RKO (cell line): Measurements from ENCODE around the gene CORO7.
"Not testable (repeated sequence)": the region's sequence is repeated elsewhere in the genome, so short reads cannot be mapped to it uniquely, and the experiment has no call there.

Experiments
- DNase-seq: peaks from one replicate; pipeline ENCODE4 v3.0.0-alpha.2; 2016; ENCODE audit warnings: low spot score

CORO7 gene

DNA sequence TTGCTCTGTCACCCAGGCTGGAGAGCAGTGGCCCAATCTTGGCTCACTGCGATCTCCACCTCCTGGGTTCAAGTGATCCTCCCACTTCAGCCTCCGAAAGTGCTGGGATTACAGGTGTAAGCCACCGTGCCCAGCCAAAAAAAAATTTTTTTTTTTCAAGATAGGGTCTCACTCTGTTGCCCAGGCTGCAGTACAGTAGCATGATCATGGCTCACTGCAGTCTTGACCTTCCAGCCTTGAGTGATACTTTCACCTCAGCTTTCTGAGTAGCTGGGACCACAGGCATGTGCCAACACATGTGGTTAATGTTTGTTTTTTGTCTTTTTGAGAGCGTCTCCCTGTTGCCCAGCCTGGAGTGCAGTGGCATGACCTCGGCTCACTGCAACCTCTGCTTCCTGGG is 63.6 kb downstream of the CORO7 start:
- DNase-seq, result no peak

DNA sequence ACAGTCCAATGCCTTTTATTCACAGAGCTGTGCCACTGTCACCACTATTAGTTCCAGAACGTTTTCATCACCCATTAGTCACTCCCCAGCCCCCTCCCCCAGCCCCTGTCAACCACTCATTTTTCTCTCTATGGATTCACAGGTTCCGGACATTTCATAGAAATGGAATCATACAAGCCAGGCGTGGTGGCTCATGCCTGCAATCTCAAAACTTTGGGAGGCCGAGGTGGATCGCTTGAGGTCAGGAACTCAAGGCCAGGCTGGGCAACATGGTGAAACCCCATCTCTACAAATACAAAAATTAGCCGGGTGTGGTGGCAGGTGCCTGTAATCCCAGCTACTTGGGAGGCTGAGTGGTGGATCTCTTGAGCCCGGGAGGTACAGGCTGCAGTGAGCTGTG is 64.5 kb downstream of the CORO7 start:
- DNase-seq, result peak; percentile 87

DNA sequence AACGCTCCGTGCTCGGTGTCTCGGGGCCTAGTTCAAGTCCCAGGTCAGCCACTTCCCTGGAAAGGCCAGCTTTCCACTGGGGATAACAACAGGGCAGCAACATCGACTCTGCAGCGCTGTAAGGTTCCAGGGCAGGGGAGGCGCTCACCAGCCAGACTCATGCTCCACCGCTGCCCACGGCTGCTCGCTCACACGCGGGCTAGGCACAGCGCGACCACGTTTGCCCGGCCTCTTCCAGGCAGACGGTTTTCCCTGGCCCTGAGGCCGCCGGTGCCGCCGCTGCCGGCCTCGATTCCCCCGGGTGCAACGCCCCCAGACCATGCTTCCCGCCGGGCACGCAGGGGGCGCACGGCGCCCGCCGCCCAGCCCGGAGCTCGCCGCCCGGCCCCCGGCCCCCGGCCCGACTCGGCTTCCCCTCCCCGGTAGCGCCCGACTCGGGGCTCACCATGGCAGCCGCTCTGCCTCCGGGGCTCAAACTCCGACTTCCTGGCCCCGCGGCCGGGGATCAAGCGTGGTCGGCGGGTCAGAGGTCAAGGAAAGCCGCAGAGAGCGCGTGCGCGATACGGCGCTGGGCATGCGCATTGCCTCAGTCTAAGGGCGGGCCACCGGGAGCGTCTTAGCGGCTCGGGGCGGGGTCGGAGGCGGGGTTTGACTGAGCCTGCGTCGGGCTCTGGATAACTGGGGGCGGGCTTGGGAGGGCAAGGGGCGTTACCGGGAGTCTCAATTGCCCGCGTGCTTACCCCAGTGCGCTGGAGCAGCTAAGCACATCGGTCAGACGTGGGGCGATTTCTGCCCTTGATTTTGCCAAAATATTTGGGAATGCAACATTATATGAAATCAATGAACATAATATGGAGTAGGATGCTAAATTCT is 65.4 kb downstream of the CORO7 start, which contains the start of gene PAM16:
TSS of gene PAM16 (minus strand) at position 535 of the 873 bp plus-strand sequence. CDS start at position 448, 87 bp downstream.
- DNase-seq, result peak; percentile 94

DNA sequence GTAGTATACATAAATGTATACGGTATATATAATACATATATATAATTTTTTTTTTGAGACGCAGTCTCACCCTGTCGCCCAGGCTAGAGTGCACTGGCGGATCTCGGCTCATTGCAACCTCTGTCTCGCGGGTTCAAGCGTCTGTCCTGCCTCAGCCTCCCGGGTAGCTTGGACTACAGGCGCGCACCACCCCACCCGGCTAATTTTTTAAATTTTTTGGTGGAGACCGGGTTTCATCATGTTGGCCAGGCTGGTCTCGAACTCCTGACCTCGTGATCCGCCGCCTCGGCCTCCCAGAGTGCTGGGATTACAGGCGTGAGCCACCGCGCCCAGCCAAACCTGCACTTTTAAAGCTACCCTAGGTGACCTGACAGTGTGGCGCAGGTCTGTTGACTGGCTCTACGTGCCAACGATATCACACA is 66.0 kb downstream of the CORO7 start:
- no peak for DNase-seq

DNA sequence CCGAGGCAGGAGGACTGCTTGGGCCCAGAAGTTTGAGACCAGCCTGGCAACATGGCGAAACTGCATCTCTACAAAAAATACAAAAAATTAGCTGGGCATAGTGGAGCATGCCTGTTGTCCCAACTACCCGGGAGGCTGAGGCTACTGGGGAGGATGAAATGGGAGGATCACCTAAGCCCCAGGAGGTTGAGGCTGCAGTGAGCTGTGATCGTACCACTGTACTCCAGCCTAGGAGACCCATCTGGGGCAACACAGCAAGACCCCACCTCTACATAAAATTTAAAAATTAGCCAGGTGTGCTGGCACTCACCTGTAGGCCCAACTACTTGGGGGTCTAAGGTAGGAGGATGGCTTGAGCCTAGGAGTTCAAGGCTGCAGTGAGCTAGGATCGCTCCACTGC is 67.1 kb downstream of the CORO7 start:
- no peak for DNase-seq

DNA sequence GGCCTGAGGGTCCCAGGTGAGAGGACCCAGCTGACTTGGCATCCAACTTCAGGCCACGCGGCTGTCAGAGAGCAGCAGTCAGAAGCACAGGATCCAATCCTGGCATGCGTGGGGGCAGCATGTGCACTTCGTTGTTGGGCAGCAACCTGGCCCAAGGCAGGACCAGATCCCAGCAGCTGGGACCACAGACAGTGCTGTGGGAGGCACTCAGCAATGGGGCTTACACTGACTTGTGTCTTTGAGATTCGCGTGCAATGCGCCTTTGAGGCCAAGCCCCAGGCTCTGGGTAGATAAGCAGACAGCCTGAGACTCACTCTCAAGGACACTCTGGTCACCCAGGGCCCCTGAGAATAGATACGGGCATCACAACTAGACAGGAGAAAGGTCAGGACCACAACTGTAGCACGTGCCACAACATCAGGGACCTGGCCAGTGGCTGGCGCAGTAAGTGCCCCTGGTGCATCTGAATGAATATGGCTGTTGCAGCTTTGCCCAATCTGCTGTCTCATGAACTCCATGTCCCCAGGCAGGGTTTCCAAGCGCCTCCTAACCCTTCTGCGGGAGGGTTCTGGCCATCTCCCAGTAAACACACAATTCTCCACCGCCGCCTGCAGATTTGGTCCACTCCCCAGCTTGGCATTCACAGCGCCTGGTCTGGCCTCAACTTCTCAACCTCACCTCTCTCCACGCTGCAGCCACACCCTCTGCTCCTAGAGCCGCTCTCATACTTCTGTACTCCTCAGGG is 68.5 kb downstream of the CORO7 start:
- no peak for DNase-seq

DNA sequence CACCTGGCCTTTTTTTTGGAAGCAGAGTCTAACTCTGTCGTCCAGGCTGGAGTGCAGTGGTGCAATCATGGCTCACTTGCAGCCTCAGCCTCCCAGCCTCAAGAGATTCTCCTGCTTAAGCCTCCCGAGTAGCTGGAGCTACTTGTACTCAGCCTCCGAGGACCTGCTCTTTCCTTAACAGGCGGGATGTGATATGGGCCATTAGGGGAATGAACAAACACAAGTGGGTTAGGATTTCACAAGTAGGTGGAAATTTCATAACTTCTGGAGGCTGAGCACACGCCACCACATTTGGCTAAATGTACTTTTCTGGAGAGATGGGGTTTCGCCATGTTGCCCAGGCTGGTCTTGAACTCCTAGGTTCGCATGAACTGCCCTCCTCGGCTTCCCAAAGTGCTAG is 69.4 kb downstream of the CORO7 start:
- no peak for DNase-seq

DNA sequence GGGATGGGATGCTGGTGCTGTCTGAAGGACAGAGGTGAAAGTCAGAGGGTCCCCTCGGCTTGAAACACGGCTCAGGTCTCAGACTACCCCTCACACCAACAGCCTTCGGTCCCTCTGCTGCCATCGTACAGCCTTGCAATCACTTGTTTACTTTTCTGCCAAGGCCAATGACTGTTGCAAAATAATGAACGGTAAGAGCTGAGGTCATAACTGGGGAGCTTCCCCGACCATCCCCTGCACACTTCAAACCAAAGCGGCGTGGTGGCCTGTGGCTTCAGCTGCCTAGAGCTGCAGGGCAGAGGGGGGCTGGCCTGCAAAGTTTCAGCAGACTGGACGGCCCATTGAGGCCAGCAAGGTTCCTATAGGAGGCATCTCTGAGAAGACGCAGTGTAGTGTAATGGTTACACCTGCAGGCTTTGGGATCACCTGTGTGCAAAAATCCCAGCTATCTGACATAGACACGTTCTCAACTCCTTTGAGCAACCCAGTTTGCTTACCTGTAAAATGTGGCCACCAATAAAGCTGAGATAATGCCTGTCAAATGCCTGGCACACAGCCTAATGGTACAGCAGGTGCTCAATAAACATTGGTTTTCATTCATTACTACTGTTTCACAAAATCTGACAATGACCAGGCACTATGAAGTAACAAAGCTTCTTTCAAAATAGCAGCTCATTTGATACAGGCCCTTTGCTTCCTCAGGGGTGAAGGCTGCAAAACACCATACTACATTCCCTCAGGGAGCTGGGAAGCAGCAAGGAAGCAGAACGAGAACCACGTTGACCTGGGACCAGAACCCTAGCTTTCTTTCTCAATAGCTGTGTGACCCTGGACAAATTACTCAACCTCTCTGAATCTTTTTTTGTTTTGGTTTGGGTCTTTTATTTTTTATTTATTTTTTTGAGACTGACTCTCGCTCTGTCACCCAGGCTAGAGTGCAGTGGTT is 70.3 kb downstream of the CORO7 start:
- DNase-seq, result no peak

DNA sequence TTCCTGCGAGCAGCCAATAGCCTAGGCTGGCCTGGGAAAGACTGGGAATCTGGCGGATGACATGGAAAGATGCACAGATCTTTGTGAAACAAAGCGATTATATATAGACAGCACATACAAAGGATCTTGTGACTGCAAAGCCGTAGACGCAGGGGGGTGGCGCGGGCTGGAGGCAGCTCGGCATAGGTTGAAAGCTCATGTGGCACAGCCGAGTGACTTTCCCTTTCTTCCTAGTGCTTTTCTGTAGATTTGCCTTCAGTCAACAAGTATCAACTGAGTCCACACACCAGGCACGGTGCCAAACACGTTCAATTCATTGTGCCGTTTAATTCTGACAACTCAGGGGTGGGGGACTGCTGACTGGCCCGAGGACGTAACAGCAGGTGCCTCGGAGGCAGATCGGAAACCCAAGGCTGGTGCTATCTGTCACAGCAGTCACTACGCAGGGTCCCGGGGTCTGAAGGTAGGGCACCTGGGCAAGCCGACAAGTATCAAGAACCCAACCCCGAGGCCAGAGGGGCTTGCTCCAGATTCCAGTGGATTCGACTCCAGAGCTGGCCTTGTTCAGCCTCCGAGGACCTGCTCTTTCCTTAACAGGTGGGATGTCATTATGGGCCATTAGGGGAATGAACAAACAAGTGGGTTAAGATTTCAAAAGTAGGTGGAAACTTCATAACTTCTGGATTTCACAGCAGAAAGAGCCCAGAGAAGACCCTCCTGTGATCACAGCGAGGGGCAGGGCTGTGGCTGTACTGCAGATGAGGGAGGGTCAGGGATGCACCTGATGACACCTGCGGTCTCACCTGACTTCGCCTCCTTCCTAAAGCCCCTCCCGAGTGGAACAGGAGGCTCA is 71.2 kb downstream of the CORO7 start:
- peak; percentile 40 for DNase-seq

DNA sequence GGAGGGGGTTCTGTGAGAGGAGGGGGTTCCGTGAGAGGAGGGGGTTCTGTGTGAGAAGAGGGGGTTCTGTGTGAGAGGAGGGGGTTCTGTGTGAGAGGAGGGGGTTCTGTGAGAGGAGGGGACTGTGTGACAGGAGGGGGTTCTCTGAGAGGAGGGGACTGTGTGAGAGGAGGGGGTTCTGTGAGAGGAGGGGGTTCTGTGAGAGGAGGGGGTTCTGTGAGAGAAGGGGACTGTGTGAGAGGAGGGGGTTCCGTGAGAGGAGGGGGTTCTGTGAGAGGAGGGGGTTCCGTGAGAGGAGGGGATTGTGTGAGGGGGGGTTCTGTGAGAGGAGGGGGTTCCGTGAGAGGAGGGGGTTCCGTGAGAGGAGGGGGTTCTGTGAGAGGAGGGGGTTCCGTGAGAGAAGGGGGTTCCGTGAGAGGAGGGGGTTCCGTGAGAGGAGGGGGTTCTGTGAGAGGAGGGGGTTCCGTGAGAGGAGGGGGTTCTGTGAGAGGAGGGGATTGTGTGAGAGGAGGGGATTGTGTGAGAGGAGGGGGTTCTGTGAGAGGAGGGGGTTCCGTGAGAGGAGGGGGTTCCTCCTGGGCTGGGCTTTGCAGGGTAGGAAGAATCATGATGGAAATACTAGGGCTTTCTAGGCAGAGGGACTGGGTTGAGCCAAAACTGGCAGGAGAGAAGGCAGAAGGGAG is 72.0 kb downstream of the CORO7 start:
- not testable (repeated sequence) for DNase-seq

DNA sequence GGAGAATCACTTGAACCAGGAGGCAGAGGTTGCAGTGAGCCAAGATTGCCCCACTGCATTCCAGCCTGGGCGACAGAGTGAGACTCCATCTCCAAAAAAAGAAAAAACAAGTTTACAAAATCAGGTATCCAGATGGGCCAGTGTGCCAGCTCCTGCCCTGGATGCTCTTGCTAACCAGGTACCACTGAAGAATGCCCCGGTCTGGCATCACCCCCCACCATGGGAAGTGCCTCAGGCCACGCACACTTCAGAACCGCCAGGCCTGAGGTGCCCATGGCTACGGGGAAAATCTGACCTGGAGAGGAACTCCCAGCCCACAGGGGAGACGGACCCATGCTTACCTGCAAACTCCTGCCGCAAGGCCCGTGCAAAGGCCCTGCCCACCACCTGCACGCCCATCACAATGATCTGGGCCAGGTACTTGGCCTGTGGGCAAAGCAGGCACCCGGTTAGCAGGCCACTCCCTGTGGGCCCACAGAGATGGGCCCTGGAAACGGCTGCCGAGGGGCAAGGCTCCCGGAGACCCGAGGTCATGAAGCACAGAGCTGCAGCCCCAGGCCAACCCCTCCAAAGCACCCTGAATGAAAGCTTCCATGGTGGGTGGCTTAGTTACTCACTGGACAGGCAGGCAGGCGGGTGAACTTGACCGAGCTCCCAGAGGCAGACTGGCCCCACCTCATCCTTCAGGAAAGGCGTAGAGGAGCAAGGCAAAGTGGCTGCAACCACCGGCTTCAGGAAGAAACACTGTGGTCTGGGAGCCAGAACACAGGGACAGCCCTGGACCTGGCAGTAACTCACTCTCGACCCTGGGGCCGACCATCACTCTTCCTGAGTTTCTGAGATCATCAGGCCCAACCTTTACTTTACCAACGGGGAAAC is 73.3 kb downstream of the CORO7 start:
- no peak for DNase-seq

DNA sequence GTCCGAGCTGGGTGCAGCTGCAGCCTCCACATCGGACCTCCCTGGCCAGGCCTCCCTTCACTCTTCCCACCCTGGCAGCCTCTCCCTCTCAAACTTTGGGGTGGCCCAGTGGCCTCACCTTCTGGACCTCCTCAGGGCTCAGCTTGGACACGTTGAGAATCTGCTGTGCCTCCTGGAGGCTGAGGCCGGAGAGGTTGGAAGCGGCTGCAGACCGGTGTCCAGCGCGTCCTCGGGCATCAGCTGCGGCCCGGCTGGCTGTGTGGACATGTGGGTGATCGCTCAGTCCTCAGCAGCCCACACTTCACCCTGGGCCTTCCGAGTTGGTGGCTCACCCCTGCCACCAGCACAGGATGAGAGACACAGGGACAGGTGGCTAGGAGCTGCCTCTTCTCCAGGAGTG is 75.1 kb downstream of the CORO7 start:
- DNase-seq, result no peak

DNA sequence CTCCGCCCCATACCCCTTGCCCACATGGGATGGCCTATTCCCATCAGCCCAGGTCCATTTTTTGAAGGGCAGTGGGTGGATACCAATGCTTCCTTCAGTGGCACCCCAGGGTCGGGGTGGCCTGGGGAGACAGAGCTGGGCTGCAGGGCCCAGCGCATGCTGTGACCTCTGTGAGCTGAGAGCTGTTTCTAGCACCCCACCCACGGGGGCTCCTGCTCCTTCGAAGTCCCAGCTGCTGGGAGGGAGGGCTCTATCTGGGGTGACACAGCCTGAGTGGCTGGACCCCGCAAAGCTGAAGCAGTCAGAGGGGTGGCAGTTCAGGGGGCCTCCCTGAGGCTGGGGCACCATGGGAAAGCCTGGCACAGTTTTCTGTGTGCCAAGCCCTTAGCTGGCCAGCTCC is 76.0 kb downstream of the CORO7 start:
- no peak for DNase-seq

DNA sequence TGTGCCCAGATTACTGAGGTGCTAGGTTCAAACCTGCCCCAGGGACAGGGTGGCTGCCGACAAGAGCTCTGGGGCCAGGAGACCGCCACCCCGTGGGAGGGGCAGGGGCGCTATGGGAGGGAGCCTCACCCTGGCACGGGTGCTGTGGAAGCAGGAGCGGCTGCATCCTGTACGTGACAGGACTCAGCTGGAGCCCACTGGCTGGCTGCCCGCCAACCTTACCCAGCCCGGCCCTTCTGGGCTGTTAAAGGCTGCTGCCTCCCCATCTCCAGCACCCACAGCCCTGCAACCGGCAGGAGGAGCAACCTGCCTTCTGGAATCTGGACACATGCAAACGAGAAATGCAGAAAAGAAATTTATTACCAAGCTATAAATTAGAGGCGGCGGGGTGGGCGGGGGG is 76.5 kb downstream of the CORO7 start:
- DNase-seq, result no peak

DNA sequence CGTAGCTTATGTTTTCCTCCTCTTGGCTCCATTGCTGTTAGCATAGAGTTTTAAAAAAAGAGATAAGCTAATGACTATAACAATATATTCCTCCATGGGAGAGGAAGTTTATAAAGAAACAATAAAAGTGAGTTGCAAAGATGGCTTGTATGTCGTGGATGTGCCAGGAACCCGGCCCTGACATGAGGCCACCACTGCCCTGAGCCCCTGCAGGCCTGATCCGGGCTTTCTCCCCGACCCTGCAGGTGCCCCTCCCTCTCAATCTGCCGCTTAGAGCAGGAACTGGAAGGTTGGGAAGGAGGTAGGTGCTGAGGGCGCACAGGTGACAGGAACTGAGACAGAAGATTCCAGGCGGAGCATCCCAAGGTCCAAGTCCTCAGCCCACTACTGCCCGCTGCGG is 76.9 kb downstream of the CORO7 start:
- no peak for DNase-seq

DNA sequence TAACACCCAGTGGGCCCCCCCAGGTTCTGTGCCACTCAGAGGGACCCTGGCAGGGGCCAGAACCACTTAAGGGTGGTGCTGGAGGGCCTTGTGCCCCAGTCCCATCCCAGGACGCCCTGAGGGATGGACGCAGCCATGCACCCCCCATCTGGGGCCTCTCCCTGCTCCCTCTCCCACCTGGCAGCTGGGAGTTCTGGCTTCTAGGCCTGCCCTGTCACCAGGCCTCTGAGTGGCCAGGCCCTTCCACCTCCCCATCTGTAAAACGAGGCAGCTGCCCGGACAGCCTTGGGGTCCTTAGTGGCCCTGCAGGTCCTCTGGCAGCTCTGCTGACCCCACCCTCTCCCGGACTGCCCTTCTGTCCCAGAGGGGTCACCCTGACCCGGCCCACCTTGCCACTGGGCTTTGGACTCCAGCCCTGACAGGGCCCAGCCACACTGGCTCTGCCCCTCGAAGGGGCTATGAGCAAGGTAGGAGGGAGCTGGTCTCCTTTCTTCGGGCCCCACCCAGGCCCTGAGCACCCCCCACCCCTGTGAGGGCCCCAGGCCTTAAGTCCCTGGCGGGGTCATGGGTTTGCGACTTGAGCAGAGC is 77.6 kb downstream of the CORO7 start:
- DNase-seq, result no peak

DNA sequence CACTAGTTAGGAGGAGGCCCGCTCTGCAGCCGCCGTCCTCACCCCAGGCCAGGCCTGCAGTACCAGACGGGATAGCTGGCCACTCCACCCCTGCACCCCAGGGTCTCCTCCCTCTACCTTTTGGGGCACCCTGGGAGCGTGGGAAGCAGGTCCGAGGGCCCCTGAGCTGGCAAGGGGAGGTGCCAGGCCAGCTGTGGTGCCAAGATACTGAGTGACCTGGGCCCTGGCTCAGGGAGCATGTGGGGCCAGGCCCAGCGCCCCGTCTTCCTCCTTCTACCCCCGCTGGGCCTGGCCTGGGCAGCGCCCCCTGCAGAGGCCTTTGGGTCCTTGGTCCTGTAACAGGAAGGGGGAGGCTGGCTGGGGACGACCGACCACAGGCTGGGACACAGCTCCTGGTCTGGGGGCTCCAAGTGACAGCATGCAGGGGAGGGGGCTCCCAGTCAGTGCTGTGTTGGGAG is 78.2 kb downstream of the CORO7 start:
- DNase-seq, result no peak

DNA sequence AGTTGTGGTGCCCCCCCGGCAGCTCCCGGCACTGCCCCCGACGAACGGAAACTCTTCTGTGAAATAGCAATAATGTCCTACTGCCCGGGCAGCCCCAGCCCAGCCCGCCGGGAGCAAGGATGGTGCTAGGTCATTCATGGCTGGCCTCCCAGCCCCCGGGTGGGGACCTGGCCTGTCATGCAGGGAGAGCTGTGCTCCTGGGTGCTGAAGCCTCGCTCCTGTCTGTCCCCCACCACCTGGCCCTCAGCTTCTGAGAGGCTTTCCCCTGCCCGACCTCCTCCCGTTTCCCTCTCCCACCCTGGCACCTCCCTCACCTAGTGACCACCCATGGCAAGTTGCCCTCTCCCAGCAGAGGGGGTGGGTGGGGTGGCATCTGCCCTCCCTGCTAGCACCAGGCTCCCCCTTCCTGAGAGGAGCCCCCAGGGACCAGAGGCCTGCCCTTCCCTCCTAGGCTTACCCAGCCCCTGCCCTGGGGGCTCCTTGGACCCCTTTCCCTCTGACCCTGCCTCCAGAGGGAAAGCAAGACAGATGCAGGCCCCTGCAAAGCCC is 78.8 kb downstream of the CORO7 start:
- no peak for DNase-seq
